GM12878 (cell line): ENCODE data around the gene ZNF496. TPM values are rescaled to one million over a fixed set of nuclear protein-coding genes. Genes with fewer than 3 reads are reported as not detected.

Experiments used
- ATAC-seq: fragments of 200-7000 bp; cut with Tn5 transposase; 3 replicates; pipeline ENCODE4 v1.9.1; 2020; ENCODE audit warnings: mild to moderate bottlenecking, moderate library complexity
- BruUV-seq: library from RNA; stranded (reverse); fragments of 400-500 nt; replicated peaks from 2 replicates; lab custom pipeline; 2021; lab: Mats Ljungman, UMichigan
- CTCF ChIA-PET: fragments of 300-600 bp; sonication (Branson Sonifier 250); formaldehyde crosslinking; extraction: SDS; loops from one replicate; lab custom pipeline; 2021; ENCODE audit warnings: inconsistent platforms; lab: Yijun Ruan, JAX
- POLR2A ChIA-PET: fragments of 350-600 bp; formaldehyde crosslinking; extraction: SDS; loops from one replicate; lab custom pipeline; 2021; ENCODE audit warnings: inconsistent platforms; lab: Charles Lee
- RAD21 ChIA-PET: fragments of 300-600 bp; sonication (Branson Sonifier 250); formaldehyde crosslinking; loops from one replicate; lab custom pipeline; 2023; ENCODE audit warnings: antibody characterized with exemption; ENCODE audit not compliant: unreplicated experiment; lab: Charles Lee
- SMC1A ChIA-PET: fragments of 300-600 bp; sonication (Branson Sonifier 250); formaldehyde crosslinking; loops from one replicate; lab custom pipeline; 2023; ENCODE audit not compliant: unreplicated experiment, uncharacterized antibody; lab: Charles Lee
- DNase-seq: peaks from one replicate; pipeline ENCODE4 v3.0.0-alpha.2; 2011; ENCODE audit warnings: low read depth, low spot score
- FAIRE-seq: peaks from 3 replicates; lab custom pipeline; 2011; peaks lifted over from hg19 to GRCh38; lab: Jason Lieb, UNC
- H2AFZ ChIP-seq: 2 replicates; pipeline ENCODE4 v1.6.0; 2011; ENCODE audit warnings: low read depth, low read length, control low read depth; ENCODE audit not compliant: control insufficient read depth
- H3K27ac ChIP-seq: 2 replicates; pipeline ENCODE4 v1.5.1; 2011; ENCODE audit warnings: control low read depth; ENCODE audit not compliant: control insufficient read depth, insufficient read depth
- H3K27me3 ChIP-seq, 2 experiments: replicated peaks in 1 of 2; 2 replicates each; pipeline versions ENCODE4 v1.6.0 to v1.6.1; 2011; ENCODE audit warnings: low read length in 1 of 2; ENCODE audit not compliant: control insufficient read depth in 2 of 2, insufficient read depth in 2 of 2
- H3K36me3 ChIP-seq, 2 experiments: 2 replicates each; pipeline ENCODE4 v1.5.1; 2011; ENCODE audit warnings: low read length in 1 of 2; ENCODE audit not compliant: control insufficient read depth in 2 of 2, insufficient read depth in 2 of 2
- H3K4me1 ChIP-seq: 2 replicates; pipeline ENCODE4 v1.6.1; 2011; ENCODE audit warnings: mild to moderate bottlenecking, low read length, moderate library complexity, mixed read lengths; ENCODE audit not compliant: control insufficient read depth, insufficient read depth
- H3K4me2 ChIP-seq: 2 replicates; pipeline ENCODE4 v1.6.0; 2011; ENCODE audit warnings: control low read depth; ENCODE audit not compliant: control insufficient read depth, insufficient read depth
- H3K4me3 ChIP-seq: fragments of 200-600 bp; sonication (generic); 2 replicates; pipeline ENCODE4 v1.5.1; 2016
- H3K79me2 ChIP-seq: 2 replicates; pipeline ENCODE4 v1.6.0; 2011; ENCODE audit warnings: low read length; ENCODE audit not compliant: control insufficient read depth, insufficient read depth
- H3K9ac ChIP-seq: 2 replicates; pipeline ENCODE4 v1.8.0; 2011; ENCODE audit warnings: low read length, control low read depth, mixed read lengths; ENCODE audit not compliant: control insufficient read depth, insufficient read depth
- H3K9me3 ChIP-seq: replicated peaks from 3 replicates; pipeline ENCODE4 v1.5.1; 2011; ENCODE audit warnings: mild to moderate bottlenecking, low read length; ENCODE audit not compliant: control insufficient read depth, insufficient read depth
- H4K20me1 ChIP-seq: 2 replicates; pipeline ENCODE4 v1.6.0; 2011; ENCODE audit not compliant: control insufficient read depth, insufficient read depth
- BHLHE40 ChIP-seq, 2 experiments: fragments of 450-650 bp in 1 of 2; IDR thresholded peaks; 2 replicates each; pipeline ENCODE4 v1.6.1; 2011 to 2017; ENCODE audit warnings: low read depth in 2 of 2, borderline replicate concordance in 1 of 2, improper control_type of control experiment in 1 of 2, low read length in 1 of 2, mild to moderate bottlenecking in 1 of 2
- HDAC6 ChIP-seq: fragments of 200-600 bp; sonication (generic); IDR thresholded peaks from one replicate; pipeline ENCODE4 v1.8.0; 2017; ENCODE audit warnings: antibody characterized with exemption; ENCODE audit not compliant: unreplicated experiment
- SKIL ChIP-seq: fragments of 450-650 bp; IDR thresholded peaks from 2 replicates; pipeline ENCODE4 v1.6.1; 2017; ENCODE audit warnings: mild to moderate bottlenecking, low read depth, inconsistent platforms; ENCODE audit not compliant: poor library complexity, severe bottlenecking
- whole genome bisulfite sequencing: methylation state at CpG from one replicate; pipeline ENCODE4 v1.1.6; 2016; ENCODE audit warnings: low lambda C conversion rate; ENCODE audit not compliant: insufficient replicate concordance, insufficient coverage; ENCODE audit errors: missing lambda C conversion rate; 5-methylcytosine and 5-hydroxymethylcytosine counted together
- in situ Hi-C: fragments of 300-500 bp; cut with MboI; formaldehyde crosslinking; loops from 9 replicates; pipeline ENCODE4 v1.14.3; 2018; ENCODE audit warnings: mixed read lengths
- intact Hi-C: fragments of 100-400 bp; cut with micrococcal nuclease; formaldehyde crosslinking; loops from one replicate; pipeline ENCODE4 v1.14.2; 2022; ENCODE audit not compliant: unreplicated experiment
- polyA plus RNA-seq, 11 experiments: library from polyadenylated mRNA; depleted of rRNA in 4 of 11; unstranded in 6 of 11; stranded (reverse) in 5 of 11; fragments of >200 nt; fragmentation: Nextera tagmentation in 4 of 11; fragmentation: Illumina TruSeq in 1 of 11; extraction: Ambion mirVana in 4 of 11; extraction: Trizol in 1 of 11; gene quantifications; 1 replicate in 1 of 11; 2 replicates in 10 of 11; pipeline versions ENCODE4 v1.2.1 to v1.2.3, GENCODE V29; 2011 to 2016; ENCODE audit warnings: inconsistent platforms in 2 of 11, missing spikeins in 2 of 11, low read depth in 1 of 11
- total RNA-seq, 4 experiments: library from RNA; depleted of rRNA in 3 of 4; stranded (reverse); fragments of >200 nt in 3 of 4; fragmentation: Illumina TruSeq in 1 of 4; extraction: Trizol in 1 of 4; gene quantifications; 2 replicates each; pipeline versions ENCODE4 v1.2.1 to v1.2.3, GENCODE V29; 2013 to 2021

Gene ZNF496
- total and polyA plus RNA-seq, 10 of the 15 experiments (the other 5 are each of a cell fraction or from before 2014, with no cell fraction given) = 1.6 to 26.4 (median 12.5) TPM

- no peak for TF ChIP-seq HDAC6
- TF ChIP-seq BHLHE40 (IDR thresholded peaks at IDR 0.05; ENCODE audit: borderline replicate concordance in 1 of 2, low read depth in 2 of 2, low read length in 1 of 2) = peak in 1 of 2 experiments; percentile 41; a peak in 1 of 4 replicates
- TF ChIP-seq SKIL = no peak
- TF ChIP-seq, all 136 proteins: peak for 1
- no peaks in the 10 kb centered on the region; a peak in 3 of 4 replicates for H3K36me3 ChIP-seq
- H3K79me2 ChIP-seq = no peaks in the 10 kb centered on the region
- in situ Hi-C loops = no loop called here
- POLR2A ChIA-PET = no interaction called here
- H3K4me3 ChIP-seq = no peak overlapping the region
- no peaks in the 10 kb centered on the region for H3K4me1 ChIP-seq
- ATAC-seq (peak; percentile 46), FAIRE-seq (no peak), DNase-seq (no peak)
- CTCF ChIA-PET = interaction anchor here (0.9 to 1.1 kb wide), 2 partner anchors 11 to 15 kb away, joined by 3 read pairs; partner anchors contain the start of gene ZNF496
- no peak overlapping the region for H2AFZ ChIP-seq
- H3K9me3 ChIP-seq = no peaks in the 10 kb centered on the region
- WGBS = 77% methylated on average over 5 of the region's 5 CpGs
- no peaks in the 10 kb centered on the region for H3K27me3 ChIP-seq
- SMC1A ChIA-PET = interaction anchor here (2.2 kb wide), 1 partner anchor 10 kb away, joined by 9 read pairs; no protein-coding TSS in a partner anchor
- no peaks in the 10 kb centered on the region for H4K20me1 ChIP-seq
- H3K9ac ChIP-seq = no peak overlapping the region
- RAD21 ChIA-PET = interaction anchor here (1.7 kb wide), 1 partner anchor 105 kb away, joined by 3 read pairs; no protein-coding TSS in a partner anchor
- intact Hi-C loops = loop anchor here (5.0 kb wide), 1 partner anchor 104 kb away; no protein-coding TSS in a partner anchor
- no TSS peak for BruUV-seq
- no peak overlapping the region for H3K4me2 ChIP-seq
- no peak overlapping the region for H3K27ac ChIP-seq
Measured at GRCh38 chr1:247316590-247317197, 15.0 kb downstream of the ZNF496 start.
